GM18505 (cell line): Measurements from ENCODE around the gene DCLK1.

ENCODE experiments used
- ATAC-seq: cut with Tn5 transposase; IDR thresholded peaks from one replicate; pipeline ENCODE4 v1.9.1; 2021; ENCODE audit not compliant: unreplicated experiment
- POLR2A ChIP-seq: IDR thresholded peaks from 4 replicates; pipeline ENCODE4 v1.6.1; 2011; ENCODE audit warnings: borderline replicate concordance; ENCODE audit not compliant: insufficient read depth, insufficient read length; ENCODE audit errors: extremely low read depth

Gene DCLK1

GRCh38 chr13:36143738-36144137, 12.6 kb upstream of the DCLK1 start:
- no peak for TF ChIP-seq POLR2A
- no peak for ATAC-seq

- no peak for ATAC-seq
- no peak for TF ChIP-seq POLR2A
Observed at GRCh38 chr13:36142735-36143134, 11.6 kb upstream of the DCLK1 start.

GRCh38 chr13:36135876-36136275, 4.7 kb upstream of the DCLK1 start:
- no peak for TF ChIP-seq POLR2A
- ATAC-seq, result no peak

DNA sequence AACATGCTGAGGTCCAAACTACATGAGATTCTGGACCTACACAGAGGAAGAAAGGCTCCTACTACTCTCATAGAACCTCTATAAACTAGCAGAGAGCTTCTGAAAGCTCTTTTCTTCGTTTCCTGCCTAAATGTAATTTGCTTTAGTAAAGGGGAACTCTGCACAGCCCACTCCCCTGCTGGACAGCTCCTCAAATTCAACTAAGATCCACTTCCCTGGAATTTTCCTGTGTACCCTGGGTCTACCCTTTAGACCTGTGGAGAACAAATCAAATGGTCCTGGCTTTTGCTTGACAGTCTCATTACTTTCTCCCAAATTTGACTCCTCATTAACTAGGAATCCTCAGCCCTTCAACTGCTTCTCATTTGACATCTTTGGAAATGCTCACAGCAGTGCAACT, 3.5 kb upstream of the DCLK1 start:
- no peak for ATAC-seq
- no peak for TF ChIP-seq POLR2A

DNA sequence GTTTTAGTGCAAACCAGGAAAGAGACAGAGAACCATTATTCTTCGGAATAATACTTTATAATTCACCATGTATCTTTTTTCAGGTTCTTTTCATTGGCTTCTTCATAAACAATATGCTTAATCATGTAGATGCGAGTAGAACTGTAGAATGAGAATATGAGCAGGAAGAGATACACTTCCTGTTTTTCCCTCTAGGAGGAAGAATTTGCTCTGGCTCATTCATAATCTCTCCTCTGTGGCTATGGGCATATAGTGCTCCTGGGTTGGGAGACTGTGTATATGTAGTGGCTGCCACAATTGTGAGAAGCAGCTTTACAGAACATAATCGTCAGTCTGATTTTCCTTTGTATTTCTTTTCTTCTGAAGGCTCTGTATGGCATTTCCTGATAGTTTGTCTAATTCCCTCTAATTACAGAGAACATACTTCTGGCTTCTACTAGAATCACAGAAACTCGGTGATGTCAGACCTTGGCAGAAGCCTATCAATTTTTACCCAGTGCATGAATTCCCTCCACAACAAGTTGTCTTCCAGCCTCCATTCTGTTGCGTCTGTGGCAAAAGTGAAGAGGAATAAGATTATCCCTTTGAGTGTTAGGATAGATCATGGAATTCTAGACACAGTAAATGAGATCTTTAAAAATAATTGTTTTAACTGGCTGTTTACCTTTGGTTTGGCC, 2.9 kb upstream of the DCLK1 start:
- no peak for ATAC-seq
- no peak for TF ChIP-seq POLR2A

DNA sequence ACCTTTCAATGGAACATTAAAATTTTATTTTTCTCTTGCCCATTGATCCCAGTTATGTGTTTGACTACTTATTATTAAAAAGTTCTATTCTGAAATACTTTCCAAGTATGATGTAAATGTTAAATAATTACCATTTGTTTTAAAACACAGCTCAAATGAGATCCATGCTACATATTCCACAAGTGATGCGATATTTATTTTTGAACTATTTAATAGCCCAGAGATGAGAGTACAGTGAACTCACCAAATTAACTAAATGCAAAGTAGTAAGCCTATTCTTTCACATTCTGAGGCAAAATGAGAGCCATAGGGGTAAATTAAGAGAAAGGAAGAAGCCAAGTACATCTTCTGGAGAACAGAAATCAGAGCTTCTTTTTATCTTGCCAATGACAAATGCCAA, 1.2 kb upstream of the DCLK1 start:
- no peak for ATAC-seq
- TF ChIP-seq POLR2A, result no peak

DNA sequence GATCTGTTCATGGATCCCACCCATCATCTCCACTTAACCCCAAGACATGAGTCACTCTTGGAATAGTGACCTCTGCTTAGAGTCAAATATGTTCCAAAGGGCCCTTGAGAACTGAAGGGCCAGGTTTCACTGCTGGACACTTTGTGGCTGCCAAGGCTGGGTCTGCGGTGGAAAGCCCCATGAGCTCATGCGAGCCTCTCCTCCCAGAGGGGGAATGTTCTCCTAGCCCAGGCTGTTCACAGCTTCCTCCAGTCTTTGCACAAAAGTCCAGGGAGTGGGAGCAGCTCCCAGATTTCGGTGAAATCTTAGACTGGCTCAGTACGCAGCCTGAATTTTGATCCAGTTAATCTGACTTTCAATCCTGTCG, 732 bp upstream of the DCLK1 start:
- no peak for ATAC-seq
- no peak for TF ChIP-seq POLR2A

GRCh38 chr13:36130552-36131221, 495 bp downstream of the DCLK1 start:
- TF ChIP-seq POLR2A, result no peak
- no peak for ATAC-seq

GRCh38 chr13:36130193-36130551, 1.0 kb downstream of the DCLK1 start:
- no peak for TF ChIP-seq POLR2A
- ATAC-seq, result no peak

DNA sequence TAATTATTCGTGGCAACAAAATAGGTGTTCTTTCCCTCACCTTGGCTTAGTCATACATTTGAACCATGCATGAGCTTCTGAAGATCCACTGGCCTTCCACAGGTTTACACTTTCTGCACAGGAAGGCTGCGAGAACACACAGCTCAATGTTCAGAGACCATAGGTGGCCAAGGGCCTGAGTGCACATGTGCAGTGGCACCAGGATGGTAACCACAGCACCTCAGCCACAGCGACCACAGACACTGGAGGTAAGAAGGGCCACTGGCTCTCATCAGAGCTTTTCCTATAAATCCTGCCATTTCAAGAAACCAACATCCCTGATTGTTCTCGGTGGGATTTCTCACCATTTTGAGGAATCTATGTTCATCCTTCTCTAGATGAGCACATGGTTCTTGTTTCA, 1.6 kb downstream of the DCLK1 start:
- no peak for TF ChIP-seq POLR2A
- no peak for ATAC-seq

GRCh38 chr13:36126491-36126890, 4.7 kb downstream of the DCLK1 start:
- ATAC-seq, result no peak
- no peak for TF ChIP-seq POLR2A

DNA sequence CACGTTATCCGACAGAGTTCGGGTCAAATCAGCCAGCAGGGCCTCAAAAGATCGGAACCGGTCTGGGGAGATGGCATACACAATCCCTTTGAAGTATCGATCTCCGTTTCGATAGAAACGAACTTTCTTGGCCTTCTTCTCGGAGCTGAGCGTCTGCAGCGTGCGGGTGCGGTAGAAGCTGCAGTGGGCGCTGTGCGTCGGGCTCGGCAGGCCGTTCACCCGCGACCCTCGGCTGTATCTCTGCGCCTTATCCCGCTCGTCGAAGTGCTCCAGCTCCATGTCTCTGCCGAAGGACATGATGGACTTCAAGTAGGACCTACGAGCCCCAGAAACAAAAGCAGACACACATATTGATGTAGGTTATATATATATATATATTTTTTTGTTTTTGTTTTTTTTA, 5.3 kb downstream of the DCLK1 start:
- ATAC-seq, result no peak
- no peak for TF ChIP-seq POLR2A

GRCh38 chr13:36124236-36124822, 6.9 kb downstream of the DCLK1 start:
- ATAC-seq, result no peak
- TF ChIP-seq POLR2A, result no peak

DNA sequence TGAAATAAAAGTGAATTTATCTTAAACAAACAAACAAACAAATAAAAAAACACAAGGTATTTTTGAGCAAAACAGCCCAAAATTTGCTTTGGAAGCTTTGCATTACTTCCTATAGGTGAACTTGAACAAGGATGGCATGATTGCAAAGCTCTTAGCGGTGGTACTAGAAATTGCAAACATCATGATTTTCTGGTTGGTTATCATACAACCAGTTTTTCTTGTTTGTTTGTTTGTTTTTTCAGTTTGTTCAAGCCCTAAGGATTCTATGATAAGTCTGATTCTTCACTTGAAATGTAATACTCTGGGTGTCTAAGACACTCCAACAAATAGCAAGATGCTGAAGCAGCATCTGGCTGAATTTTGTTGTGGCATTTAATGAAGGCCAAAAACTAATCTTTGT, 15.9 kb downstream of the DCLK1 start:
- no peak for TF ChIP-seq POLR2A
- ATAC-seq, result no peak
